Effector memory CD4-positive, alpha-beta T cell (primary cell): Measurements from ENCODE around the gene BCL2L15.

Experiments
- DNase-seq, 3 donors: peaks; one replicate each; pipeline ENCODE4 v3.0.0-alpha.2; 2020
- H3K27ac ChIP-seq: 2 replicates; pipeline ENCODE4 v1.7.0; 2013; ENCODE audit warnings: mild to moderate bottlenecking, low read length, moderate library complexity; ENCODE audit not compliant: insufficient read depth, poor library complexity, severe bottlenecking
- H3K27me3 ChIP-seq: replicated peaks from 2 replicates; pipeline ENCODE4 v1.7.0; 2013; ENCODE audit warnings: mild to moderate bottlenecking, low read length; ENCODE audit not compliant: insufficient read depth, control insufficient read depth, poor library complexity, severe bottlenecking
- H3K36me3 ChIP-seq: 2 replicates; pipeline ENCODE4 v1.7.0; 2013; ENCODE audit warnings: mild to moderate bottlenecking, low read length, moderate library complexity; ENCODE audit not compliant: control insufficient read depth, insufficient read depth
- H3K4me1 ChIP-seq: 2 replicates; pipeline ENCODE4 v1.7.0; 2013; ENCODE audit warnings: low read length, mild to moderate bottlenecking; ENCODE audit not compliant: control insufficient read depth, insufficient read depth, poor library complexity, severe bottlenecking
- H3K4me3 ChIP-seq: 2 replicates; pipeline ENCODE4 v1.7.0; 2013; ENCODE audit warnings: low read length, low read depth, mild to moderate bottlenecking; ENCODE audit not compliant: insufficient read depth, poor library complexity, severe bottlenecking
- H3K9me3 ChIP-seq: 2 replicates; pipeline ENCODE4 v1.7.0; 2013; ENCODE audit warnings: mild to moderate bottlenecking, low read length, moderate library complexity; ENCODE audit not compliant: control insufficient read depth

Gene BCL2L15

GRCh38 chr1:113912594-113913311 is 25.4 kb upstream of the BCL2L15 start:
- Histone ChIP-seq H3K27me3 (no peaks in the 10 kb centered on the region), H3K4me1 (no peaks in the 10 kb centered on the region), H3K4me3 (no peak overlapping the region), H3K36me3 (peaks cover 22% of the 10 kb centered on the region), H3K9me3 (no peaks in the 10 kb centered on the region), H3K27ac (no peak overlapping the region)
- no peak for DNase-seq

DNA sequence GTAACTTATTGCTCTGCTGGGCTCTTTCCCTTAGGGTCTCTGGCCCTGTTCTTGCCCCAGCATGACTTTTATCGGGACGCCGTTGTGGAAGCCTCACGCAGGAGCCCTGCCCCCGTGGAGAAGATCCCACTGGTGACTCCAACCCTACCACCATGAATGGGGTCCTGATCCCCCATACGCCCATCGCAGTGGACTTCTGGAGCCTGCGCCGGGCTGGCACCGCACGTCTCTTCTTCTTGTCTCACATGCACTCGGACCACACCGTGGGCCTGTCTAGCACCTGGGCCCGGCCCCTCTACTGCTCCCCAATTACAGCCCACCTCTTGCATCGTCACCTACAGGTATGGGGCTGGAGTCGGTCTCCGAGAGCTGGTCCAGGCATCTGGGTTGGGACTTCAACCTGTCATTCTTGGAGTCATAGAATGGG is 18.1 kb upstream of the BCL2L15 start:
- Histone ChIP-seq H3K9me3 (no peaks in the 10 kb centered on the region), H3K4me3 (peak overlapping the region; percentile 75), H3K27me3 (no peaks in the 10 kb centered on the region), H3K36me3 (peaks cover 17% of the 10 kb centered on the region), H3K27ac (peak overlapping the region; percentile 87), H3K4me1 (peaks cover 14% of the 10 kb centered on the region)
- peak in 1 of 3 donors; percentile 9 for DNase-seq

GRCh38 chr1:113904674-113905434 is 17.5 kb upstream of the BCL2L15 start, which contains the start of the genes AP4B1 and DCLRE1B:
Gene AP4B1 (minus strand): TSS chr1:113904799. CDS start chr1:113904717, 82 bp downstream.
Gene DCLRE1B (plus strand): TSS chr1:113905326. CDS start chr1:113905587, 261 bp downstream.
- H3K27ac ChIP-seq: peak within 1 kb of the TSS; percentile 87
- H3K4me3 ChIP-seq: peak within 1 kb of the TSS; percentile 75
- H3K36me3 ChIP-seq: peaks cover 21% of the 10 kb centered on the region
- DNase-seq: peak; percentile 96
- H3K4me1 ChIP-seq: peaks cover 14% of the 10 kb centered on the region
- H3K27me3 ChIP-seq: no peaks in the 10 kb centered on the region
- H3K9me3 ChIP-seq: no peaks in the 10 kb centered on the region

DNA sequence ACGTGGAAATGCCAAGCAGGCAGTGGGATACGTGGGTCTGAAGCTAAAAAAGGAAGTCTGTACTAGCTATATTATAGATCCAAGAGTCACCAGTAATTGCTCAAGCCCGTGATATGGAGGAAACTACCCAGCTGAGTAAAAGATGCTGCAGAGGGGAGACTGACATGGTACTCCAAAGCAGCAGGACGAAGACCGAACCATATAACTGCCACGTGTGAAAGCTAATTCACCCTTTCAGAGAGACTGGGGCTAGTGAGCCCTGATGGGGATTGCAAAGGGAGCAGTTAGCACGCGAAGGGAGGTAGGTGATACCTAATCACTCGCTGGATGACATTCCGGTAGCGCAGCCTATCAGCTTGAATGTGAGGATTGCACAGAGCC is 16.9 kb upstream of the BCL2L15 start:
- Histone ChIP-seq H3K27me3 (no peaks in the 10 kb centered on the region), H3K27ac (peak overlapping the region; percentile 87), H3K4me1 (peaks cover 14% of the 10 kb centered on the region), H3K4me3 (peak overlapping the region; percentile 75), H3K9me3 (no peaks in the 10 kb centered on the region), H3K36me3 (peaks cover 22% of the 10 kb centered on the region)
- no peak for DNase-seq

DNA sequence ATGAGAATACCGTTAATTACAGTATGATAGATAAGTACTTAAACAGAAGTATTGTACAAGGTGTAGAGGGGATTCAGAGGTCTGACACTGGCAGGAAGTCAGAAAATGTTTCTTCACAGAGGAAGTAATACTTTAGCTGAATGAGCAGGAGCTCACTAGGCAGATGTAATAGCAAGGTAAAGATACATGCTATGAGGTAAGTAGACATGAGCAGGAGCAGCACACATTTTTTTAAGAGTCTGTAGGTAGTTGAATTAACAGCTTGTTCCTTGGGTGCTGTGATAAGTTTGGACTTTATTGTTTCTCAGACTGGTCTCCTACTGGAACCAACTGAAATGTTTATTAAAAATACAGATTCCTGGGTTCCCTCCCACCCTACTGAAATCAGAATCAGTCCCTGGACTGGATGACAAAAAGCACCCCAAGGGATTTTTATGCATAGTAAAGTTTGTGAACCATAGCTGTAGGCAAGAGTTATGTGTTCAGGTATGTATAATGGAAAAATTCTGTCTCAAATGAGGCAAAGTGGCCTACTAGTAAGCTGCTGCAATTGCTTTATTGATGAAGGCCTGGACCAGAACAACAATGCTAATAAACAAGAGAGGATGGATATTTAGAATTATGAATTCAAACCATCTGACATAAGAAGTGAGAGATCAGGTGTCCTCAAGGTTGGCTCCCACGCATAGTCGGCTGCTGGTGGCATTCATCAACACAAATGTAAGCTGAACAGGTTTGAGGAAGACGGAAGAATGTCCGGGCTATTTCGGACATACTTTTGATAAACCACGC is 16.3 kb upstream of the BCL2L15 start:
- Histone ChIP-seq H3K36me3 (peaks cover 20% of the 10 kb centered on the region), H3K27ac (peak overlapping the region; percentile 87), H3K4me3 (peak overlapping the region; percentile 75), H3K9me3 (no peaks in the 10 kb centered on the region), H3K27me3 (no peaks in the 10 kb centered on the region), H3K4me1 (peaks cover 14% of the 10 kb centered on the region)
- peak in 1 of 3 donors; percentile 1 for DNase-seq

DNA sequence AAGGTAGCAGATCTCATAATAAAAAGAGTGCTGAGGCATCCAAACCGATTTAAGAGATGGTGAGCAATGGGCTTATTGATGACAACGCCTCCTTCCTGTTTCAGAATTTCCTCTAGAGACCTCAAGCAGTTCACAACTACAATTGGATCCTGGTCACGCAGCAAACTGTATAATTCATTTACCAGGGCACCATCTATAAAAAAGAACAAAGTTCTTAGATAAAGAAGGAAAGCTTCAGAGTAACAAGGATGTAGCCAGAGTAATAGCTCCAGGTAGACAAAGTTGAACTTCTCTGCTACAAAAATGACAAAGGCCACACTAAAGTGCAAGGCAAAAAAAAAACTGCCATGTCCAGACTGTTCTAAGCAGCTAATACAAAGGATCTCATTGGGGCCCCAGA is 13.8 kb upstream of the BCL2L15 start:
- no peak for DNase-seq
- Histone ChIP-seq H3K4me1 (peaks cover 14% of the 10 kb centered on the region), H3K27ac (no peak overlapping the region), H3K27me3 (no peaks in the 10 kb centered on the region), H3K36me3 (peaks cover 35% of the 10 kb centered on the region), H3K9me3 (no peaks in the 10 kb centered on the region), H3K4me3 (no peak overlapping the region)

DNA sequence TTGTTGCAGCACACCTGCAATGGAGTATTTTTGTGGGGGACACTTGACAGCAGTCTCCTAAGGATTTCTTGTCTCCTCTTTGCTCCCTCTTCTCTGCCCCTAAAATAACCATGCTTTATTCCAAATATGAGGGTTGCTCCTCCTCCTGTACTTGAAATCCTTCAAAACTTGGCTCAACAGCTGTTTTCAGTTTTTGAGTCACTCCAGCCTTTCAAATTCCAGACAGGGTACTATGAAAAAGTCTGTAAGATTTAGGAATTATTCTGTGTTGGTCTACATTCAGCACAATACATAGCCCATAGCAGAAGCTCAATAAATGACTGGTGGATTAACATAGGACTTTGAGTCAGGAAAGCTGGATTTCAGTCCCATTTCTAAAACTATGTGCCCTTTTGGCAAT is 11.7 kb upstream of the BCL2L15 start:
- no peaks in the 10 kb centered on the region for H3K27me3 ChIP-seq
- no peaks in the 10 kb centered on the region for H3K9me3 ChIP-seq
- no peak for DNase-seq
- H3K36me3 ChIP-seq: peaks cover 52% of the 10 kb centered on the region
- peaks cover 12% of the 10 kb centered on the region for H3K4me1 ChIP-seq
- H3K27ac ChIP-seq: no peak overlapping the region
- H3K4me3 ChIP-seq: no peak overlapping the region

DNA sequence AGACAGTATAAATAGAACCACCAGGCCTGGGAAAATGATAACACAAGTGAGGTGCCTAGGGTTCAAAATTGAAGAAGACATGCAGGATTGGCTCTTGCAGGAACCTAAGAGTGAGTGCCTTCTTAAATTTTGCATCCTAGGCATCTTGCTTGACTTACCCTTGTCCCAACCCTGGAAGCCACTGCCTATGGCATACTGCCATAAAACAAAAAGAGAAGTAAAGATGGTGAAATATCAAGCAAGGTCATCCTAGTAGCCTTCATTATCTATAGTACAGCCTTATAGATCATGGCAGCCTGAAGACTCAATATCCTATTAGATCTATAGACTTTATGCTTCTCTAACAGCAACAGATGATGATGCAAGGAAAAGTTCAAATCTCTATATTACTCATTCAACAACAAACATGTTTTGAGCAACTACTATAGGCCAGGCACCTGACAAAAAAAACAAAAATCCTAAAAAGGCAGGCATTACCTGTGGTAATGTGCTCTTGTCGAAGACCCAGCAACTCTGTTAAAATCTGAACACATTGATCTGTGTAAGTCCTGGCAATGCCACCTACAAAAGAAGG is 10.9 kb upstream of the BCL2L15 start:
- no peaks in the 10 kb centered on the region for H3K9me3 ChIP-seq
- peaks cover 53% of the 10 kb centered on the region for H3K36me3 ChIP-seq
- no peak for DNase-seq
- H3K4me1 ChIP-seq: peaks cover 4% of the 10 kb centered on the region
- no peak overlapping the region for H3K27ac ChIP-seq
- H3K4me3 ChIP-seq: no peak overlapping the region
- H3K27me3 ChIP-seq: no peaks in the 10 kb centered on the region

DNA sequence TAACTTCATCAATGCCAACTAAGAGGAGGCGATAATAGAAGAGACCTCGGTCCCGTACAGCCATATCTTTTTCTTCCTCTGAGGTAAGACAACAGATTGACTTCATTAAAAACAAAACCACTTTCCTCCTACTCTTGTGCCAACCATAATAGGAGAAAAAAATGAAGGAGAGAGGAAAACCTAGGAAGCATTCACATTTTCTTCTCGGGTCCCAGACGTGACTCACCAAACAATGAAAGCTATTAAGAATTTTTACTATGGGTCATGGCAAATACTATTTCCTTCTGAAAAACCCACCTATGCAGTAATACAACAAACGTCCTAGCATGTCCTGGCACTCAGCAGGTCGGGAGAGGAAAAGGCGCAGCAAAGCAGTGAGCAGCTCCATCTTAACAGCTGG is 8.6 kb upstream of the BCL2L15 start:
- DNase-seq: no peak
- Histone ChIP-seq H3K27ac (no peak overlapping the region), H3K36me3 (peaks cover 56% of the 10 kb centered on the region), H3K4me3 (no peak overlapping the region), H3K27me3 (no peaks in the 10 kb centered on the region), H3K9me3 (no peaks in the 10 kb centered on the region), H3K4me1 (no peaks in the 10 kb centered on the region)
